Measurements from ENCODE around the gene MBTPS1.

Gene MBTPS1

DNA sequence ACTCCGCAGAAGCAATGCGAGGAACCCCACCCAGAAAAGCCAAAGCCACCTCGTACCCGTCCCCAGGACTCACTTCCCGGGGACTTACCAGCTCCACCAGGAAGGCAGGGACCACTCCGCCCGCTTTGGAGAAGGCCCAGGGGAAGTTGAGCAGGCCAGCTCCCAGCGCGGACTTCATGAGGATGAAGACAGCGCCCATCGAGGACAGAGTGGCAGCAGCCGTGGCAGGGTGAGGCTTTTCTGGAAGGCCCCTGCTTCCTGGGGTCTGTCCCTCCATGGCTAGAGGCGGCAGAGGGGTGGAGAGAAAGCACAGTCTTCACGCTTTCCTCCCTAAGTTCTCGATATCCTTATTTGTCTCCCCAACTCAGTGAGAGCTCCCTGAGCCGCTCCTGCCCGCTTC lies 74.9 kb downstream of the MBTPS1 start:
- 90% methylated on average over 17 of the region's 17 CpGs for WGBS
- Histone ChIP-seq H3K36me3 (ENCODE audit: insufficient read depth, low read length) (no peaks in the 10 kb centered on the region), H3K4me1 (ENCODE audit: insufficient read depth, low read length) (peaks cover 18% of the 10 kb centered on the region), H3K27ac (ENCODE audit: low read depth, low read length) (no peak overlapping the region), H3K9ac (ENCODE audit: low read depth, low read length) (no peak overlapping the region), H3K4me3 (ENCODE audit: low read length) (no peak overlapping the region), H3K9me3 (ENCODE audit: insufficient read depth, low read depth, low read length) (no peaks in the 10 kb centered on the region), H3K27me3 (ENCODE audit: insufficient read depth, low read length) (no peaks in the 10 kb centered on the region; the same call in 1 of the 2 replicates)

DNA sequence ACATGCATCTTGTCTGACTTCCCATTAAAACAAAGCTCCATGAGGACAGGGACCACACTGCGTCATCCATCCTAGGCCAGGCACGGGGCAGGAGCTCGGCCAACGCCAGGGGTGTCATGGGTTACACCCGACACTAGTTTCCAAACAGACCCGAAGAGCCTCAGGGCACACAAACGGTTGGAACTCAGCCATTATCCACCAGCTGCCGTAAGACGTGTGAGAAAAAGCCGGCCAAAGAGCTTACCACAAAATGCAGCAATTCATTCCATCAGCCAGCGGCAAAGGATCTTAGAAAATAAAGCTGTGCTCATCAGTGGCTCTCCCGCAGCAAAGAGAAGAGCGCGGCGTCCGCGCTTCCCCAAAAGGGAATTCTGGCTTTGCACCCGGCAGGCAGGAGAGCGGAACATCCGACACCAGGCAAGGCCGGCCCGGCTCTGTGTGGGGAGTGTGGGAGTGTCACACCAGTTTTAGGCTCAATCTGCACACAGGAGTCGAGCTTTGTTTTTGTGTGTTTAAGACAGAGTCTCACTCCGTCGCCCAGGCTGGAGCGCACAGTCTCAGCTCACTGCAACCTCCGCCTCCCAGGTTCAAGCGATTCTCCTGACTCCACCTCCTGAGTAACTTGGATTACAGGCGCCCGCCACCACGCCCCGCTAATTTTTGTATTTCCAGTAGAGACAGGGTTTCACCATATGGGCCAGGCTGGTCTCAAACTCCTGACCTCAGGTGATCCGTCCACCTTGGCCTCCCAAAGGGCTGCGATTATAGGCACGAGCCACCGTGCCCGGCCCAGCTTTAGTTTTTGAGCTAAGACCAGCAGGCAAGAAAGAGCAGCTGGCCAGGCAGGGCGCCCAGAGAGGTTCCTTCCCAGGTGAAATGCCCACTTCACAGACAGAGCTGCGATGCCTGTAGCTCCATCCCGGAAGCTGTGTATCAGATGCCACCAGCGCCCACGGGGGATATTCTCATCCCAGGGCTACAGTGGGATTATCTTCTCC lies 75.6 kb downstream of the MBTPS1 start:
- H3K36me3 ChIP-seq (ENCODE audit: insufficient read depth, low read length) = no peaks in the 10 kb centered on the region
- H3K9me3 ChIP-seq (ENCODE audit: insufficient read depth, low read depth, low read length) = peaks cover 3% of the 10 kb centered on the region; the same call in 1 of the 2 replicates
- H3K4me3 ChIP-seq (ENCODE audit: low read length) = no peak overlapping the region
- H3K27ac ChIP-seq (ENCODE audit: low read depth, low read length) = no peak overlapping the region
- peaks cover 18% of the 10 kb centered on the region for H3K4me1 ChIP-seq (ENCODE audit: insufficient read depth, low read length)
- 87% methylated on average over 42 of the region's 42 CpGs for WGBS
- no peaks in the 10 kb centered on the region; the same call in 1 of the 2 replicates for H3K27me3 ChIP-seq (ENCODE audit: insufficient read depth, low read length)
- H3K9ac ChIP-seq (ENCODE audit: low read depth, low read length) = no peak overlapping the region

DNA sequence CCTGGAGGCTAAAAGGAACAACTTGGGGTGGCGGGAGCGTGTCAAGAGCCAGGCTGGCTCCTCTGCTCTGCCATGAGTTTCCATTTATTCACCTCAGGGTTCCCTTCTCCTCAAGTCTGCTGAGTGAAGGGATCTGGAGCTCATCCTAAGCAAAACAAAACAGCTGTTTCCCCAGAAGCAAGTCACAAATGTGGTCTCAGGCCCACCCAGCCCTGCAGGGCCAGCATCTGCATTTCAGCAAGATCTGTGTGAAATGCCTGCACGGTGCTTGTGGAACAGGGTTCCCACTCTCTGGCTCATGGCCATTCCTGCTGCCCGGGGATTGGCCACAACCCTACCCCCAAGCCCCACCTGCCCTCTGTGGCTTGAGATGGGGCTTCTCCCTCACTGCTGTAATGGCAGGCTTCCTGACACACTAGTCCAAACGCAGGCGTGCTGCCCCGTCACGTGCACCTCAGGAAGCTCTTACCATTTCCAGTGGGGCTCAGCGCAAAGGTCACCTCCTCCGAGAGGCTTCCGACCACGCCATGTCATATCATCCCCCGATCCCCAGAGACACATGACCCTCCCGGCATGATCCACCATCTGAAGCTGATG lies 76.4 kb downstream of the MBTPS1 start:
- Histone ChIP-seq H3K27me3 (ENCODE audit: insufficient read depth, low read length) (no peaks in the 10 kb centered on the region; the same call in 1 of the 2 replicates), H3K4me1 (ENCODE audit: insufficient read depth, low read length) (peaks cover 18% of the 10 kb centered on the region), H3K27ac (ENCODE audit: low read depth, low read length) (no peak overlapping the region), H3K36me3 (ENCODE audit: insufficient read depth, low read length) (no peaks in the 10 kb centered on the region), H3K4me3 (ENCODE audit: low read length) (no peak overlapping the region), H3K9me3 (ENCODE audit: insufficient read depth, low read depth, low read length) (peaks cover 8% of the 10 kb centered on the region; the same call in 1 of the 2 replicates), H3K9ac (ENCODE audit: low read depth, low read length) (no peak overlapping the region)
- 93% methylated on average over 14 of the region's 14 CpGs for WGBS

DNA sequence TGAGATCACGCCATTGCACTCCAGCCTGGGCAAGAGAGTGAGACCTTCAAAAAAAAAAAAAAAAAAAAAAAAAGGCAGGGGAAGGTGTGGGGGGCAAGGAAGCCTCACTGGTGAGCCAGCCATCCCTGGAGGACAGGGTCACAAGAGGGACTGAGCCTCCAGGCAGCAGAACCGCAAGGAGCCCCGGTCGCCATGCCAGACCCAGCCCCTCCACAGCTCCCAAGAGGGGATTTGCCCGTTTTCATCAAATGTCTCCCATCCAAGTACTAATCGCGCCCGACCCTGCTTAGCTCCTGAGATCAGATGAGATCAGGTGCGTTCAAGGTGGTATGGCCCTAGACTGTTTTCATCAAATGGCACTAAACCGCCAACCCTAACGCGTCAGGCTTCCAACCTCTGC lies 77.0 kb downstream of the MBTPS1 start:
- Histone ChIP-seq H3K9me3 (ENCODE audit: insufficient read depth, low read depth, low read length) (peaks cover 8% of the 10 kb centered on the region; the same call in 1 of the 2 replicates), H3K36me3 (ENCODE audit: insufficient read depth, low read length) (no peaks in the 10 kb centered on the region), H3K9ac (ENCODE audit: low read depth, low read length) (no peak overlapping the region), H3K4me1 (ENCODE audit: insufficient read depth, low read length) (peaks cover 18% of the 10 kb centered on the region), H3K27ac (ENCODE audit: low read depth, low read length) (no peak overlapping the region), H3K27me3 (ENCODE audit: insufficient read depth, low read length) (no peaks in the 10 kb centered on the region; the same call in 1 of the 2 replicates), H3K4me3 (ENCODE audit: low read length) (no peak overlapping the region)
- 91% methylated on average over 12 of the region's 12 CpGs for WGBS

DNA sequence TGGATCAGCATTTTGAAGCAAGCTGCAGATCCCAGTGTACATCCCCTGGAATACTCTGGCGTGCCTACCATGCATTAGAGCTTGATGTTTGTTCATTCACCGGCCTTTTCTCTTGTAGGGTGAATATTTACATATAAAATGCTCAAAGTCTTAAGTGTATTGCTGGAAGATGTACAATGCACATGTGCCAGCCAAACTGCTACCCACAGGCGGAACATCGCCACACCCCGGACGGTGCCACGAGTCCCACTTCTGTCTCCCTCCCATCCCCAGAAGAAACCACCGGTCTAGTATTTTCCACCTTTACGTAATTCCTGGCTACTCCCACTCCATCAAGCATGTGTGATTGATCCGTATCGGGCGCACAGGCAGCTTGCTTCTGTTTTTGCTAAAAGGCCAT lies 78.3 kb downstream of the MBTPS1 start:
- peaks cover 11% of the 10 kb centered on the region for H3K4me1 ChIP-seq (ENCODE audit: insufficient read depth, low read length)
- H3K4me3 ChIP-seq (ENCODE audit: low read length) = no peak overlapping the region
- 94% methylated on average over 12 of the region's 12 CpGs for WGBS
- no peak overlapping the region for H3K9ac ChIP-seq (ENCODE audit: low read depth, low read length)
- H3K27ac ChIP-seq (ENCODE audit: low read depth, low read length) = no peak overlapping the region
- H3K36me3 ChIP-seq (ENCODE audit: insufficient read depth, low read length) = no peaks in the 10 kb centered on the region
- H3K9me3 ChIP-seq (ENCODE audit: insufficient read depth, low read depth, low read length) = peaks cover 8% of the 10 kb centered on the region; the same call in 1 of the 2 replicates
- no peaks in the 10 kb centered on the region; the same call in 1 of the 2 replicates for H3K27me3 ChIP-seq (ENCODE audit: insufficient read depth, low read length)

DNA sequence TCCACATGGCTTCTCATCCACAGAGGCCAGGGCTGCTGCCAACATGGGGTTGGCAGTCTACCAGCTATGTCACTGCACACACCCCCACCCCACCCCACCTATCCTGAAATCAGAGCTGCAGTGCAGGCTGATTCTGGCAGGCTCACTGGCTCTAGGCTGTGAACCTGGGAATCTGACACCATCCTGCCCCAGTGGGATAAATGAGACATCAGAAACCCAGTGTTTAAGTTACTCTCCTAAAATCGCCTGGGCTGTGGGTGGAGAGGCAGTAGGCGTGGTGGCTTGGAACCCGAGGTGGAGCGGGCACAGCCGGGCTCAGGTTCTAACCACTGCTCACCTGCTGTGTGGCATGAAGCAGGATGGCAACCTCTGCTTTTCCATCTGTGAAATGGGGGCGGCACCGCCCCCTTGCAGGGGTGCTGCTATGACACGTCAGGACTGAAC lies 79.7 kb downstream of the MBTPS1 start:
- Histone ChIP-seq H3K4me1 (ENCODE audit: insufficient read depth, low read length) (no peaks in the 10 kb centered on the region), H3K9me3 (ENCODE audit: insufficient read depth, low read depth, low read length) (peaks cover 8% of the 10 kb centered on the region; the same call in 1 of the 2 replicates), H3K36me3 (ENCODE audit: insufficient read depth, low read length) (no peaks in the 10 kb centered on the region), H3K9ac (ENCODE audit: low read depth, low read length) (no peak overlapping the region), H3K27me3 (ENCODE audit: insufficient read depth, low read length) (no peaks in the 10 kb centered on the region; the same call in 1 of the 2 replicates), H3K27ac (ENCODE audit: low read depth, low read length) (no peak overlapping the region), H3K4me3 (ENCODE audit: low read length) (no peak overlapping the region)
- WGBS = 94% methylated on average over 8 of the region's 8 CpGs

DNA sequence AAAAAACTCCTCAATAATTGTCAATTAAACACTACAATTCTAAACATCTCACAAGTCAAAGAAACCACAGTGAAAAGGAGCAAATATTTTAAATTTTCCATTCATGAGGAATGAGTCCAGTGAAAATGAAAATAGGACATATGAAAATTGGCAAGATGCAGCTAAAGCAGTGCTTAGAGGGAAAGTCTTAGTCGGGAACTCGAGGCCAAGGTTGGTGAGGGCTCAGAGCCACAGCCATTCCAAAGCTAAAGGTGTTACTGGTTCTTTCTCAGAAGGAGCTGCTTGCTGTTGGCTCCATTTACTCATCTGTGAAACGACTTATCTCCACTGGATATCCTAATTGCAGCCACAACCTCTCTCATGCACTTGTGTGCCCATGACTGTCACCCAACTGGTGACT lies 80.6 kb downstream of the MBTPS1 start:
- no peaks in the 10 kb centered on the region for H3K36me3 ChIP-seq (ENCODE audit: insufficient read depth, low read length)
- no peaks in the 10 kb centered on the region for H3K4me1 ChIP-seq (ENCODE audit: insufficient read depth, low read length)
- peaks cover 8% of the 10 kb centered on the region; the same call in 1 of the 2 replicates for H3K9me3 ChIP-seq (ENCODE audit: insufficient read depth, low read depth, low read length)
- no peak overlapping the region for H3K4me3 ChIP-seq (ENCODE audit: low read length)
- no peak overlapping the region for H3K27ac ChIP-seq (ENCODE audit: low read depth, low read length)
- no peak overlapping the region for H3K9ac ChIP-seq (ENCODE audit: low read depth, low read length)
- WGBS = 89% methylated on average over 3 of the region's 3 CpGs
- H3K27me3 ChIP-seq (ENCODE audit: insufficient read depth, low read length) = no peaks in the 10 kb centered on the region; the same call in 1 of the 2 replicates

DNA sequence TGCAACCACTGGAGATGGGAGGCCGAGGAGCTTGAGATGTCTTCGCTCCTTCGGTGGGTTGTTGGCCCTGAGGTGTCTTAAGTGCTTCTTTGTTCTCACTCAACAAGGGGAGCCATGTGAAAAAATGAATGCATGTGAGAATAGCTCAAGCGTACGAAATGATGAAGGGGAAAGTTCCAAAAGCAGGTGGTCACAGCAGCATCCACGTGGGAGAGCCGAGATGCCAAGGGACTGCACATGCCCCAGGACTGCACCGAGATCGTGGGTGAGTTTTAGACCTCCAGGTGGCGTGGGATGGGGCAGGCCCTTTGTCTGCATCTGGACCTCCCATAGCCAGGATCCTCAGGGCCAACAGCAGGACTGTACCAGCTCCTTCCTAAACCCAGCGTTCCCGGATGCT lies 82.2 kb downstream of the MBTPS1 start:
- H3K9ac ChIP-seq (ENCODE audit: low read depth, low read length) = no peak overlapping the region
- no peak overlapping the region for H3K4me3 ChIP-seq (ENCODE audit: low read length)
- H3K36me3 ChIP-seq (ENCODE audit: insufficient read depth, low read length) = no peaks in the 10 kb centered on the region
- 88% methylated on average over 12 of the region's 12 CpGs for WGBS
- H3K4me1 ChIP-seq (ENCODE audit: insufficient read depth, low read length) = no peaks in the 10 kb centered on the region
- H3K27ac ChIP-seq (ENCODE audit: low read depth, low read length) = no peak overlapping the region
- H3K9me3 ChIP-seq (ENCODE audit: insufficient read depth, low read depth, low read length) = peaks cover 8% of the 10 kb centered on the region; the same call in 1 of the 2 replicates
- H3K27me3 ChIP-seq (ENCODE audit: insufficient read depth, low read length) = no peaks in the 10 kb centered on the region; the same call in 1 of the 2 replicates

DNA sequence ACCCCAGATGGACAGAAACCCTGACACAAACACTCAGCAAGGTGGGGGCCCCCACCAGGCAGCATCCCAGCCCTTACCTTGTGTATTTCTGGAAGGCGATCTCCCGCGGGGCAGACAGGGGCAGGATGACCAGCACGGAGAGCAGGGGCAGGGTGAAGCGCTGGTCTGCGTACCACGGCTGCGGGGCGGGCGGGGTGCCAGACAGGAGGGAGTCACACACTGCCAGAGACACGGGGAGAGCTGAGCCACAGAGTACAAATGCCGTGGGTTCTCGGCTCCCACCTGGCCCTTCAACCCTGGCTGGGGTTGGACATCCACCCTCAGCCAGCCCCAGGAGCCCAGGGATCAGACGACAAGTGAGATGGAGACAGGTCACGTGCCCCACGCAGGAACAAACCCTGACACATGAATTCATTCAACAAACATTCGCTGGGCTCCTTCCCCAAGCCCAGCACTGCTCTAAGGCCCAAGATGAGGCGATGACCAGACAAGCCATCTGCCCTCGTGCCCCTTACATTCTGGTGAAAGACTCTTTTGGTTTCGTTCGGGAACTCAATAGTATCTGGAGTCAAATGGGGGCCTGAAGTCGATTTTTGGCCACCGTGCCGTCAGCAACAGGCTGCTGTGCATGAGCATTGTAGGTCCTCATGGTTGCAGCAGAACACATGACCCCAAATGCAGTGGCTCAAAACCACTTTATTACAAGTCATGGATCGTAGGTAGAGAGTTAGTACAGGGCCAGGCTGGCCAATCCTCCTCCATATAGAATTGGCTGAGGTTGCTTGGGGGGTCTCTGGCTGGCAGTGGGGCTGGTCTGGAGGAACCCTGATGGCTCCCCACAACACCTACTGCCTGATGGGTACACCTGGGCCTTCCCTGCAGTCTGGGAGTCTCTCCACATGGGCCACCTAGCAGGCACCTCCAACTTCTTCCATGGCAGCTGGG lies 83.2 kb downstream of the MBTPS1 start:
- no peaks in the 10 kb centered on the region; the same call in 1 of the 2 replicates for H3K27me3 ChIP-seq (ENCODE audit: insufficient read depth, low read length)
- WGBS = 92% methylated on average over 25 of the region's 25 CpGs
- peaks cover 8% of the 10 kb centered on the region; the same call in 1 of the 2 replicates for H3K9me3 ChIP-seq (ENCODE audit: insufficient read depth, low read depth, low read length)
- H3K9ac ChIP-seq (ENCODE audit: low read depth, low read length) = no peak overlapping the region
- H3K4me1 ChIP-seq (ENCODE audit: insufficient read depth, low read length) = no peaks in the 10 kb centered on the region
- no peak overlapping the region for H3K27ac ChIP-seq (ENCODE audit: low read depth, low read length)
- no peak overlapping the region for H3K4me3 ChIP-seq (ENCODE audit: low read length)
- no peaks in the 10 kb centered on the region for H3K36me3 ChIP-seq (ENCODE audit: insufficient read depth, low read length)

DNA sequence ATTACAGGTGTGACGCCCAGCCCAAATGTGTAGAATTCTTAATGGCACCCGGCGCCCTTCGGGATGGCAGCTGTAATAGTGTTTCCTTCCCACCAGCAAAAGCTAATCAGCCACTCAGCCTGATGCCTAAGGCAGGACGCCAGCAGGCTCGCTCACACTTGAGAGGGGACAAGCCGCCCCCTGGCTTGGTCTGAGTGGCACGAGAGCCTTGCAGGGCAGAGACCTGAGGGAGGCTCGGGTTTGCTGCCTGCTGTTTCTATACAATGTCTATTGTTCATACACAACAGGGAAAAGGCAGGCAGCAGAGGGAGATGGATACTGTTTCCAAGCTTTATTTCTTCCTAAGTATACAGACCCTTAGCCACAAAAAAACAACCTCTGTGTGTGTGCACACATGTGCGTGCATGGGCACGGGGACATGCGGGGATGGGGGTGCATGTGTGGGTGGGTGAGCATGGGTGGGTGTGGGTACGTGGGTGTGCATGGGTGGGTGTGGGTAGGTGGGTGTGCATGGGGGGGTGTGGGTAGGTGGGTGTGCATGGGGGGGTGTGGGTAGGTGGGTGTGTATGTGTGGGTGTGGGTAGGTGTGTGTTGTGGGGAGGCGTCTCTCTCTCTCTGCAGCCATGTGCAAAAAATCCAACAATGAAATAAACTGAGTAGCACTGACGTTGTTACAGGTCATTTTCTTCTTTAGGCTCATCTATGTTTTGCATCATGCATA lies 84.1 kb downstream of the MBTPS1 start:
- 82% methylated on average over 15 of the region's 15 CpGs for WGBS
- Histone ChIP-seq H3K36me3 (ENCODE audit: insufficient read depth, low read length) (no peaks in the 10 kb centered on the region), H3K27ac (ENCODE audit: low read depth, low read length) (no peak overlapping the region), H3K9me3 (ENCODE audit: insufficient read depth, low read depth, low read length) (peaks cover 8% of the 10 kb centered on the region; the same call in 1 of the 2 replicates), H3K9ac (ENCODE audit: low read depth, low read length) (no peak overlapping the region), H3K27me3 (ENCODE audit: insufficient read depth, low read length) (no peaks in the 10 kb centered on the region; the same call in 1 of the 2 replicates), H3K4me1 (ENCODE audit: insufficient read depth, low read length) (no peaks in the 10 kb centered on the region), H3K4me3 (ENCODE audit: low read length) (no peak overlapping the region)

Data from HUES64 (cell line).